ENCODE results near the gene TRIOBP.
"Not testable (repeated sequence)": the region's sequence is repeated elsewhere in the genome, so short reads cannot be mapped to it uniquely, and the experiment has no call there.

TRIOBP gene

GRCh38 chr22:37684803-37685615, 11.8 kb upstream of the TRIOBP start:
- H3K4me3 ChIP-seq (ENCODE audit: low read length): no peak overlapping the region
- DNase-seq (ENCODE audit: low read depth, low spot score): no peak

DNA sequence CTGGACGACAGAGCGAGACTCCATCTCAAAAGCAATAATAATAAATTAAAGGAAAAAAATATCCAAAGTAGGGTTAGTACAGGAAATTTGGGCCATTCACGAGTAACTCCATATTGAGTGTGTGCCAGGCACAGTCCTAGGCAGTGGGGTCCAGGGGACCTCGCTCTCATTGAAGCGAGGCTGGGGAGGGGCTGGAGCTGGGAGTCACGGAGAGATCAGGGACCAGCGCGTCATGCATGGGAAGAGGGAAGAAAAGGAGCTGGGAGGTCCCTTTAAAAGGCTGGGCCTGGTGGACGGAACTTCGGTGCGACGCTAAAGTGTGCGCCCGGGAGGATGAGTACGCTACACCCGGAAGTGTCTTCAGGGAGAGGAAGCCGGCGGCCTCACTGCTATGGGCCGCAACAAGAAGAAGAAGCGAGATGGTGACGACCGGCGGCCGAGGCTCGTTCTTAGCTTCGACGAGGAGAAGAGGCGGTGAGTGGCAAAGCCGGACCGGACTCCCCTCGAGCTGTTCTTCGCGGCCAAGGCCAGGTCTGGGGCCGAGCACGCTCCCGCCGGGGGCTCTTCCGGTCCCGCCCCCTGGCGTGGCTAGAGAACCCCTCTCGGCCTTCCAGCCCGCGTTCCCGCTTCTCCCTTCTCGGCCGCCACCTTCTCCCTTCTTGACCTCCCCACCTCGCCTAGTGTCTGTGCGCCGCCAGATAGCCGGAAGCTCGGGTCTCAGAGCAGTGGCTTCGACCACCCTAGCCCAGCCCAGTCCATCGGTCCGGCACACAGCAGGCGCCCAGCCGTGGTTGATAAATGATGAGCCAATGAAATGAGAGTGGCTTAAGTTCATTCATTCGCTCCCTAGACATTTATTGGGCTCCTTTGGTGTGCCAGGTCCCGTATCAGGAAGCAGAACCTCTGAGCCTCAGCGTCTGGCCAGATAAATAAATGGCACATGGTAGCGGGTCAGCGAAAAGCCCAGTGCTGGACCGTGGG, 10.6 kb upstream of the TRIOBP start, which contains the start of gene NOL12:
Gene NOL12, plus strand, starts transcription at position 342 of the 981 bp plus-strand sequence. Its CDS starts 50 bp downstream, at position 392.
- DNase-seq (ENCODE audit: low read depth, low spot score): peak; percentile 86
- H3K4me3 ChIP-seq (ENCODE audit: low read length): peak within 1 kb of the TSS; percentile 72

DNA sequence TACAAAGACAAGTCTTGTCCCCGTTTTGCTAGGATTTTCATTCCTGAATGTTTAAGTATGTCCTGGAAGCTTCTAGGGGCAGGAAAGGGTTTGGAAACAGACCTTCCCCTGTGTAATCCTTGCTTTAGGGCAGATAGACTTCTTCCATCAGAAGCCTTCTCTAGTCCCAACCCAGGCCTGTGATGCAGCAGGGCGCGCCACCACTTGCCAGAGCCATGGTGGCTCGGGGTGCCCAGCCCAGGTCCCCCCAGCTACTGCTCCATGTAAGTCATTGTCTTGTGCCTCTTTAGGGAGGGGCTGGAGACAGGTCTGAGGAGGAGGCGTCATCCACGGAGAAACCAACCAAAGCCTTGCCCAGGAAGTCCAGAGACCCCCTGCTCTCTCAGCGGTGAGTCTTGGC, 6.4 kb upstream of the TRIOBP start:
- no peak overlapping the region for H3K4me3 ChIP-seq (ENCODE audit: low read length)

GRCh38 chr22:37690901-37691504, 5.8 kb upstream of the TRIOBP start:
- no peak for DNase-seq (ENCODE audit: low read depth, low spot score)
- H3K4me3 ChIP-seq (ENCODE audit: low read length): no peak overlapping the region

More for the DNA sequence above, 6.4 kb upstream of the TRIOBP start:
- no peak for DNase-seq (ENCODE audit: low read depth, low spot score)

DNA sequence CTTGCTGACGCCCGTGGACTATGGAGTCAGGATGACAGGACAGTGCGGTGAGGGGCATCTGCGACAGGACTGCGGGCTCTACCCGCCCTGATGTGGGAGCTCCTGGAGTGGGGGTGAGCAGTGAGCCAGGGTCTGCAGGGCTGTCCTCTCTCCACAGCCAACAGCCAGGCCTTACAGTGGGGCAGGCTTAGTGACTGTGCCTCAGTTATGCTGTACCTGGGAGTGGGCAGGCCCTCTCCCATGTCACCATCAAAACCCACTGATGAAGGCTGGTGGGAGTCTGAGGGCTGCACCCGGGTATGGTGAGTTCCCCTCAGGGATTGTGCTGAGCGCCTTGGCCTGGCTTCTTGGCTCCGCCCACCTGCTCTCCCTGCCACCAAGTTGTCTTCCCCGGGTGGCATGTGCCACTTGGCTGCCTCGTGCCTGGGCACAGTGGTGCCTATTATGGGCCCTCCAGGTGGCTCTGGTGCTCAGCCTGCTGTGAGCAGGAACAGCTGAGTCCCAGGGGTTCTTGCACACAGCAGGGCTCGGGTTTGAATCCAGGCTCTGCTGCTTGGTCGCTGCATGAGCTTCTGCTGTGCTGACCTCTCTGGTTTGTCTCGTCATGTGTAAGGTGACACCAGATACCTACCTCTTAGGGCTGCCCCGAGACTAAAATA, 4.1 kb upstream of the TRIOBP start:
- no peak for DNase-seq (ENCODE audit: low read depth, low spot score)
- H3K4me3 ChIP-seq (ENCODE audit: low read length): no peak overlapping the region

- not testable (repeated sequence) for DNase-seq (ENCODE audit: low read depth, low spot score); H3K4me3 ChIP-seq (ENCODE audit: low read length)
Observed at GRCh38 chr22:37694131-37694530, 2.7 kb upstream of the TRIOBP start.

DNA sequence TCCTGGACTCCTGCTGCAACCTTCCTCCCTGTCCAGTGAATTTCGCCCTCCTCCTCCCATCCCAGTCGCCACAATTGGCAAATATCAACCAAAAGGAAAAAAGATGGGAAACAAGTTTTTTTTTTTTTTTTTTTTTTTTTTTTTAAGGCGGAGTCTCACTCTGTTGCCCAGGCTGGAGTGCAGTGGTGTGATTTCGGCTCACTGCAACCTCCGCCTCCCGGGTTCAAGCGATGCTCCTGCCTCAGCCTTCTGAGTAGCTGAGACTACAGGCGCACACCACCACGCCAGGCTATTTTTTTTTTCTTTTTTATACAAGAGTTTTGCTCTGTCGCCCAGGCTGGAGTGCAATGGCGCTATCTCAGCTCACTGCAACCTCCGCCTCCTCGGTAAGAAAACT, 590 bp upstream of the TRIOBP start:
- not testable (repeated sequence) for DNase-seq (ENCODE audit: low read depth, low spot score); H3K4me3 ChIP-seq (ENCODE audit: low read length)

DNA sequence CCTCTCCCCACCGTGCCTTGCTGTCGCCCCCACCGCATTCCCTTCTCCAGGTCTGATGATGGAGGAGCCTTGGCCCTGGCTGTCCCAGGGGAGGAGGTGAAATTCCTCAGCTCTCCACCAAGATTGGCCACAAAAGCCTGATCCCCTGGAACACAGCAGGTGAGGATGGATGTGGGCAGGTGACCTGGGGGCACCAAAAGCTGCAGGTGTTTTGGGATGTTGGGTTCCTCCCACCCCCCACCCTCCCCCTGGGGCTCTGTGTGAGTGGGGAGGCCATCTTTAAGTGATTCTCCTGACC, 639 bp downstream of the TRIOBP start:
- DNase-seq (ENCODE audit: low read depth, low spot score): no peak
- H3K4me3 ChIP-seq (ENCODE audit: low read length): no peak overlapping the region

GRCh38 chr22:37701141-37701786, 4.4 kb downstream of the TRIOBP start:
- DNase-seq (ENCODE audit: low read depth, low spot score): no peak

GRCh38 chr22:37703906-37704305, 7.1 kb downstream of the TRIOBP start:
- DNase-seq (ENCODE audit: low read depth, low spot score): no peak
- no peak overlapping the region for H3K4me3 ChIP-seq (ENCODE audit: low read length)

More at GRCh38 chr22:37701141-37701786, 4.4 kb downstream of the TRIOBP start:
- H3K4me3 ChIP-seq (ENCODE audit: low read length): no peak overlapping the region

DNA sequence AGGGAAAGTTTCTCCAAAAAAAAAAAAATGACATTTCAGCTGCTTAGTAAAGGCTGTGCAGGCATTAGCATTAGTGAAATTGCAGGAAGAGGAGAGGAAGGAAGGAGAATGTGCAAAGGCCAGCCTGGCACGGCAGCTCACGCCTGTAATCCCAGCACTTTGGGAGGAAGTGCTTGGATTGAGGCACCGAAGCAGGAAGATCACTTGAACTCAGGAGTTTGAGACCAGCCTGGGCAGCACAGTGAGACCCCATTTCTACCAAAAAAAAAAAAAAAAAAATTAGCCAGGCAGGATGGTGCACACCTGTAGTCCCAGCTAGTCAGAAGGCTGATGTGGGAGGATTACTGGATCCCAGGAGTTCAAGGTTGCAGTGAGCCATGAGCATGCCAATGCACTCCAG, 7.8 kb downstream of the TRIOBP start:
- DNase-seq (ENCODE audit: low read depth, low spot score): no peak
- H3K4me3 ChIP-seq (ENCODE audit: low read length): no peak overlapping the region

- DNase-seq (ENCODE audit: low read depth, low spot score): no peak
- no peak overlapping the region for H3K4me3 ChIP-seq (ENCODE audit: low read length)
Observed at GRCh38 chr22:37705205-37705604, 8.4 kb downstream of the TRIOBP start.

- no peak overlapping the region for H3K4me3 ChIP-seq (ENCODE audit: low read length)
- no peak for DNase-seq (ENCODE audit: low read depth, low spot score)
Observed at GRCh38 chr22:37708580-37709444, 12.0 kb downstream of the TRIOBP start.

- no peak overlapping the region for H3K4me3 ChIP-seq (ENCODE audit: low read length)
- no peak for DNase-seq (ENCODE audit: low read depth, low spot score)
Observed at GRCh38 chr22:37709445-37709765, 12.6 kb downstream of the TRIOBP start.

GRCh38 chr22:37710675-37711074, 13.8 kb downstream of the TRIOBP start:
- no peak for DNase-seq (ENCODE audit: low read depth, low spot score)

GRCh38 chr22:37711490-37711889, 14.6 kb downstream of the TRIOBP start:
- DNase-seq (ENCODE audit: low read depth, low spot score): no peak

More at GRCh38 chr22:37710675-37711074, 13.8 kb downstream of the TRIOBP start:
- H3K4me3 ChIP-seq (ENCODE audit: low read length): no peak overlapping the region

GRCh38 chr22:37713761-37714160, 16.9 kb downstream of the TRIOBP start:
- no peak for DNase-seq (ENCODE audit: low read depth, low spot score)
- H3K4me3 ChIP-seq (ENCODE audit: low read length): no peak overlapping the region

More at GRCh38 chr22:37711490-37711889, 14.6 kb downstream of the TRIOBP start:
- no peak overlapping the region for H3K4me3 ChIP-seq (ENCODE audit: low read length)

GRCh38 chr22:37714634-37715033, 17.8 kb downstream of the TRIOBP start:
- H3K4me3 ChIP-seq (ENCODE audit: low read length): no peak overlapping the region
- DNase-seq (ENCODE audit: low read depth, low spot score): no peak
